ENCODE data around the gene GREB1. TPM values are rescaled to one million over a fixed set of nuclear protein-coding genes. Genes with fewer than 3 reads are reported as not detected.
A peak's percentile ranks its signal among the peaks of the same experiment; 100 is the strongest.

The GREB1 gene
- total RNA-seq, 1 experiment from 2014 or later, result 6.2 TPM

DNA sequence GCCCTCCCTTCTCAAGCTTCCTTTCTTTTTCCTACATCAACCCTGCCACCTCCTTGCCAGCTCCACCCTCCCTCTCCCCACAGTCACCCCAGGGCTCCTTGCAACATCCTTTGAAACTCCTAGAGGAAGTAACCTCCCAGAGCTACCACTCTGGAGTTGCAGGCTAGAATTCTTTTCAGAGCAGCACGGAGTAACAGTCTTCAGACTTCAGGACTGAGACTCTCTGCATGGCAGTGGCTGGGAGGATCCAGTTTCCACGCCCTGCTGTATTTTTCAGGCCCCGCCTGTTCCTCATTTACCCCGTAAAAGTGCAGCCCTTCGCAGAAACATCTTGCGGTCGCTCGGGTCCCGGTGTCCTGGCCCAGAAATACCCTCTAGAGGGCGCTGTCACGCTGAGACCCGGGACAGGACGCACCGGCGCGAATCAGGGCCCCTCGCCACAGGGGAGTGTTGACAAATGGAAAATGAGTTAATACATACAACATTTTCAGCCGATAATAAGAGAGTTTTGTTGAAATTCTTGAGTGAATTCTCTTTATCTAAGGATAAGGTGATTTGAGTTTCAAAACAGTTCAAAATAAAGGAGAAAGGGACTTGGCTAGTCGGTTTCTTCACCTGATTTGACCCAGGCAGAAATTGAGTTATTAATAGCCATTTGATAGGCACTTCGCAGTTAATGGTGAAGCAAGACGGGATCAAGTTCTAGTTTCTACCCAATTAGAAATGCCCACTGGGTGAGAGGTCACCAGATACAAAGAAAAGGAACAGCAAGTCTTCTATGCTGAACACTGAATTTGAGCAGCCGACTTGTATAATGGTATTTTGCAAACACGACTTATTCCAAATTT, 154.6 kb downstream of the GREB1 start:
- H3K9me3 ChIP-seq (ENCODE audit: control insufficient read depth in 1 of 2, insufficient read depth in 1 of 2, low read depth in 1 of 2, low read length in 2 of 2), result no peaks in the 10 kb centered on the region
- peak; percentile 61 for DNase-seq (ENCODE audit: low read depth, low spot score)
- H3K9ac ChIP-seq (ENCODE audit: low read length), result 0 out of 2 replicates have a peak overlapping the region, but pooled peaks have one; percentile 15
- H3K4me3 ChIP-seq (replicated peaks in 1 of 2; ENCODE audit: low read depth in 1 of 2, low read length in 2 of 2), result peak overlapping the region; percentile 15 to 42; a peak in 3 of 4 replicates
- TF ChIP-seq EZH2 (IDR thresholded peaks at IDR 0.05) (no peak), EGR1 (IDR thresholded peaks at IDR 0.05; ENCODE audit: low read depth) (no peak), YY1 (IDR thresholded peaks at IDR 0.05; ENCODE audit: extremely low read depth, insufficient replicate concordance, low read depth, low read length) (peak; percentile 29), SRF (IDR thresholded peaks at IDR 0.05; ENCODE audit: low read depth) (no peak), JUND (IDR thresholded peaks at IDR 0.05) (no peak), RAD21 (IDR thresholded peaks at IDR 0.05; ENCODE audit: low read depth) (peak; percentile 87), FOSL1 (IDR thresholded peaks at IDR 0.05; ENCODE audit: low read depth) (no peak), POLR2AphosphoS5 (IDR thresholded peaks at IDR 0.05; ENCODE audit: low read depth, low read length) (0 out of 2 replicates have a peak, but pooled peaks have one; percentile 25)
- TF ChIP-seq, protein P1, sequence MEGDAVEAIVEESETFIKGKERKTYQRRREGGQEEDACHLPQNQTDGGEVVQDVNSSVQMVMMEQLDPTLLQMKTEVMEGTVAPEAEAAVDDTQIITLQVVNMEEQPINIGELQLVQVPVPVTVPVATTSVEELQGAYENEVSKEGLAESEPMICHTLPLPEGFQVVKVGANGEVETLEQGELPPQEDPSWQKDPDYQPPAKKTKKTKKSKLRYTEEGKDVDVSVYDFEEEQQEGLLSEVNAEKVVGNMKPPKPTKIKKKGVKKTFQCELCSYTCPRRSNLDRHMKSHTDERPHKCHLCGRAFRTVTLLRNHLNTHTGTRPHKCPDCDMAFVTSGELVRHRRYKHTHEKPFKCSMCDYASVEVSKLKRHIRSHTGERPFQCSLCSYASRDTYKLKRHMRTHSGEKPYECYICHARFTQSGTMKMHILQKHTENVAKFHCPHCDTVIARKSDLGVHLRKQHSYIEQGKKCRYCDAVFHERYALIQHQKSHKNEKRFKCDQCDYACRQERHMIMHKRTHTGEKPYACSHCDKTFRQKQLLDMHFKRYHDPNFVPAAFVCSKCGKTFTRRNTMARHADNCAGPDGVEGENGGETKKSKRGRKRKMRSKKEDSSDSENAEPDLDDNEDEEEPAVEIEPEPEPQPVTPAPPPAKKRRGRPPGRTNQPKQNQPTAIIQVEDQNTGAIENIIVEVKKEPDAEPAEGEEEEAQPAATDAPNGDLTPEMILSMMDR (IDR thresholded peaks at IDR 0.05 in 2 of 3, conservative IDR thresholded peaks at IDR 0.05 in 1 of 3; ENCODE audit: borderline replicate concordance in 1 of 3, insufficient read depth in 1 of 3, low read depth in 2 of 3, low read length in 2 of 3), result peak; percentile 85 to 97 (median 88)
- TF ChIP-seq, protein P2, sequence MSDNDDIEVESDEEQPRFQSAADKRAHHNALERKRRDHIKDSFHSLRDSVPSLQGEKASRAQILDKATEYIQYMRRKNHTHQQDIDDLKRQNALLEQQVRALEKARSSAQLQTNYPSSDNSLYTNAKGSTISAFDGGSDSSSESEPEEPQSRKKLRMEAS (IDR thresholded peaks at IDR 0.05), result no peak
- TF ChIP-seq, protein P3, sequence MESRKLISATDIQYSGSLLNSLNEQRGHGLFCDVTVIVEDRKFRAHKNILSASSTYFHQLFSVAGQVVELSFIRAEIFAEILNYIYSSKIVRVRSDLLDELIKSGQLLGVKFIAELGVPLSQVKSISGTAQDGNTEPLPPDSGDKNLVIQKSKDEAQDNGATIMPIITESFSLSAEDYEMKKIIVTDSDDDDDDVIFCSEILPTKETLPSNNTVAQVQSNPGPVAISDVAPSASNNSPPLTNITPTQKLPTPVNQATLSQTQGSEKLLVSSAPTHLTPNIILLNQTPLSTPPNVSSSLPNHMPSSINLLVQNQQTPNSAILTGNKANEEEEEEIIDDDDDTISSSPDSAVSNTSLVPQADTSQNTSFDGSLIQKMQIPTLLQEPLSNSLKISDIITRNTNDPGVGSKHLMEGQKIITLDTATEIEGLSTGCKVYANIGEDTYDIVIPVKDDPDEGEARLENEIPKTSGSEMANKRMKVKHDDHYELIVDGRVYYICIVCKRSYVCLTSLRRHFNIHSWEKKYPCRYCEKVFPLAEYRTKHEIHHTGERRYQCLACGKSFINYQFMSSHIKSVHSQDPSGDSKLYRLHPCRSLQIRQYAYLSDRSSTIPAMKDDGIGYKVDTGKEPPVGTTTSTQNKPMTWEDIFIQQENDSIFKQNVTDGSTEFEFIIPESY (IDR thresholded peaks at IDR 0.05; ENCODE audit: extremely low read depth, insufficient replicate concordance, low read length), result no peak
- POLR2A ChIA-PET, result no interaction called here
- no peaks in the 10 kb centered on the region for H4K20me1 ChIP-seq (ENCODE audit: insufficient read depth)
- no peaks in the 10 kb centered on the region for H3K79me2 ChIP-seq (ENCODE audit: insufficient read depth, low read length)
- BruUV-seq (replicated peaks), result no TSS peak
- RAD21 ChIA-PET (ENCODE audit: low non-redundant PET in 1 of 2, low total read pairs in 2 of 2, uncharacterized antibody in 2 of 2, unreplicated experiment in 2 of 2), result interaction anchor here in 1 of 2 experiments (0.7 to 0.9 kb wide), 3 partner anchors 70 to 555 kb away, joined by 3 read pairs; a partner anchor contains a TSS
- H3K4me1 ChIP-seq (ENCODE audit: control insufficient read depth in 1 of 2, insufficient read depth in 2 of 2, low read length in 2 of 2), result peaks cover 8 to 20% of the 10 kb centered on the region in 2 experiments; a peak in 3 of 4 replicates
- H3K27ac ChIP-seq (ENCODE audit: low read depth, low read length), result no peak overlapping the region
- intact Hi-C loops (cut with micrococcal nuclease), result loop anchor here (1.0 kb wide), 1 partner anchor 91 kb away; no protein-coding TSS in a partner anchor
- H3K4me2 ChIP-seq (ENCODE audit: low read length), result peak overlapping the region; percentile 73
- H2AFZ ChIP-seq (ENCODE audit: low read depth, low read length, poor library complexity, severe bottlenecking), result peak overlapping the region; percentile 95
- ATAC-seq, result peak; percentile 89
- CTCF ChIA-PET, result interaction anchor here (0.6 to 1.7 kb wide), 16 partner anchors 9 to 555 kb away, joined by 3 to 13 read pairs (median 4); partner anchors contain the start of gene LPIN1
- no peaks in the 10 kb centered on the region for H3K27me3 ChIP-seq (ENCODE audit: insufficient read depth, low read length)
- H3K36me3 ChIP-seq (ENCODE audit: control insufficient read depth in 1 of 2, insufficient read depth in 2 of 2, low read length in 2 of 2), result no peaks in the 10 kb centered on the region
- H3K9me2 ChIP-seq (ENCODE audit: insufficient read depth), result no peaks in the 10 kb centered on the region
